ENCODE data around the gene PGBD4. TPM values are rescaled to one million over a fixed set of nuclear protein-coding genes. Genes with fewer than 3 reads are reported as not detected.

PGBD4 gene
- total RNA-seq, 2 donors from 2014 or later, result 1.2 to 1.3 TPM

GRCh38 chr15:34147371-34148140 lies 45.7 kb downstream of the PGBD4 start:
- intact Hi-C loops (cut with DNase I), result no loop called here
- H3K4me1 ChIP-seq (replicated peaks), result no peaks in the 10 kb centered on the region
- no peak overlapping the region for H3K4me3 ChIP-seq
- DNase-seq (ENCODE audit: low spot score), result no peak
- WGBS, result 71% methylated on average over 6 of the region's 6 CpGs
- H3K36me3 ChIP-seq, result peaks cover 0 to 8% of the 10 kb centered on the region in 2 donors
- TF ChIP-seq POLR2A (IDR thresholded peaks at IDR 0.05), result no peak
- no peaks in the 10 kb centered on the region for H3K9me3 ChIP-seq
- H3K27me3 ChIP-seq (replicated peaks; ENCODE audit: insufficient read depth), result no peaks in the 10 kb centered on the region
- H3K27ac ChIP-seq, result no peak overlapping the region

- no peaks in the 10 kb centered on the region for H3K4me1 ChIP-seq (replicated peaks)
- no peaks in the 10 kb centered on the region for H3K9me3 ChIP-seq
- TF ChIP-seq POLR2AphosphoS5 (IDR thresholded peaks at IDR 0.05) (no peak), POLR2A (IDR thresholded peaks at IDR 0.05) (no peak), CTCF (IDR thresholded peaks at IDR 0.05) (no peak)
- H3K36me3 ChIP-seq, result peaks cover 0 to 8% of the 10 kb centered on the region in 2 donors
- no peak for DNase-seq (ENCODE audit: low spot score)
- H3K27me3 ChIP-seq (replicated peaks; ENCODE audit: insufficient read depth), result no peaks in the 10 kb centered on the region
- 96% methylated on average over 7 of the region's 7 CpGs for WGBS
- no peak overlapping the region for H3K27ac ChIP-seq
- intact Hi-C loops (cut with DNase I), result no loop called here
- no peak overlapping the region for H3K4me3 ChIP-seq
These were observed 52.9 kb downstream of the PGBD4 start for GRCh38 chr15:34154725-34155204.

- Histone ChIP-seq H3K4me1 (replicated peaks) (no peaks in the 10 kb centered on the region), H3K36me3 (peaks cover 0 to 1% of the 10 kb centered on the region in 2 donors), H3K9me3 (no peaks in the 10 kb centered on the region), H3K4me3 (no peak overlapping the region), H3K27ac (no peak overlapping the region), H3K27me3 (replicated peaks; ENCODE audit: insufficient read depth) (no peaks in the 10 kb centered on the region)
- 87% methylated on average over 7 of the region's 7 CpGs for WGBS
- DNase-seq (ENCODE audit: low spot score), result no peak
- no peak for TF ChIP-seq POLR2AphosphoS5 (IDR thresholded peaks at IDR 0.05)
- TF ChIP-seq CTCF (IDR thresholded peaks at IDR 0.05), result no peak
- intact Hi-C loops (cut with DNase I), result no loop called here
These were observed 54.0 kb downstream of the PGBD4 start for GRCh38 chr15:34155859-34156258.

Other genes starting within 250 kb of the PGBD4 start
- under 1 TPM in 1 of 2 donors, not detected in 1; 0.11 TPM for gene CHRM5, start 133.6 kb upstream of the PGBD4 start, total RNA-seq
- gene AVEN, start 62.9 kb upstream of the PGBD4 start, total RNA-seq, result 10 to 100 TPM; 11.9 to 21.6 TPM
- 10 to 100 TPM; 52.7 to 56.0 TPM for gene EMC7, start 221 bp upstream of the PGBD4 start, total RNA-seq
- gene KATNBL1, start 108.0 kb downstream of the PGBD4 start, total RNA-seq, result 10 to 100 TPM; 24.8 to 53.6 TPM
- gene EMC4, start 122.9 kb downstream of the PGBD4 start, total RNA-seq, result 100 to 1,000 TPM; 144 to 146 TPM
- 10 to 100 TPM; 10.2 to 36.8 TPM for gene SLC12A6, start 235.7 kb downstream of the PGBD4 start, total RNA-seq
- 100 to 1,000 TPM; 130 to 141 TPM for gene NOP10, start 241.1 kb downstream of the PGBD4 start, total RNA-seq
- gene NUTM1, start 241.2 kb downstream of the PGBD4 start, total RNA-seq, result 1 to 10 TPM in 1 of 2 donors, not detected in 1; 6.9 TPM

All from prostate gland (tissue), 2 donors.